Neural cell (in vitro differentiated cells): ENCODE measurements around the gene KRT20.

Source experiments
- CTCF ChIP-seq: fragments of 450-650 bp; IDR thresholded peaks from 2 replicates; pipeline ENCODE4 v1.5.1; 2014; ENCODE audit warnings: antibody characterized with exemption, mild to moderate bottlenecking, moderate library complexity; ENCODE audit not compliant: poor library complexity, severe bottlenecking
- EP300 ChIP-seq: fragments of 450-650 bp; conservative IDR thresholded peaks from 2 replicates; pipeline ENCODE4 v1.6.1; 2014; ENCODE audit warnings: antibody characterized with exemption, mild to moderate bottlenecking, moderate library complexity; ENCODE audit not compliant: poor library complexity, severe bottlenecking
- EZH2 ChIP-seq: fragments of 200-600, 300-800 bp; shearing (Covaris generic), sonication (generic); IDR thresholded peaks from 2 replicates; pipeline ENCODE4 v1.6.1; 2014; ENCODE audit warnings: antibody characterized with exemption, low read length, borderline replicate concordance, mild to moderate bottlenecking; ENCODE audit not compliant: insufficient read depth, poor library complexity, severe bottlenecking
- MXI1 ChIP-seq: fragments of 450-650 bp; conservative IDR thresholded peaks from 2 replicates; pipeline ENCODE4 v1.6.1; 2014; ENCODE audit warnings: antibody characterized with exemption, mild to moderate bottlenecking; ENCODE audit not compliant: poor library complexity, severe bottlenecking
- POLR2AphosphoS5 ChIP-seq: IDR thresholded peaks from 2 replicates; pipeline ENCODE4 v1.6.1; 2012
- RAD21 ChIP-seq: fragments of 450-650 bp; conservative IDR thresholded peaks from 2 replicates; pipeline ENCODE4 v1.6.1; 2014; ENCODE audit warnings: antibody characterized with exemption, mild to moderate bottlenecking, moderate library complexity
- TAF1 ChIP-seq: IDR thresholded peaks from 2 replicates; pipeline ENCODE4 v1.6.1; 2012; ENCODE audit warnings: low read depth

- no peak for TF ChIP-seq CTCF
- TF ChIP-seq POLR2AphosphoS5, result no peak
- no peak for TF ChIP-seq RAD21
- TF ChIP-seq MXI1, result no peak
- TF ChIP-seq EZH2, result no peak
- TF ChIP-seq TAF1, result no peak
- no peak for TF ChIP-seq EP300
Measured at GRCh38 chr17:40884708-40885512, at the start of gene KRT20.
